HG02970 (cell line): ENCODE data around the gene UIMC1.

Experiments used
- ATAC-seq: cut with Tn5 transposase; IDR thresholded peaks from one replicate; pipeline ENCODE4 v1.9.1; 2021; ENCODE audit warnings: mild to moderate bottlenecking, moderate library complexity, moderate number of reproducible peaks; ENCODE audit not compliant: unreplicated experiment, low FRiP score

Gene UIMC1

GRCh38 chr5:176888016-176888864, 118.3 kb downstream of the UIMC1 start:
- no peak for ATAC-seq

- no peak for ATAC-seq
Measured at GRCh38 chr5:176887252-176887849, 119.2 kb downstream of the UIMC1 start.

- no peak for ATAC-seq
Measured at GRCh38 chr5:176886336-176887251, 120.0 kb downstream of the UIMC1 start.

GRCh38 chr5:176884571-176884890, 122.0 kb downstream of the UIMC1 start:
- ATAC-seq, result no peak

- no peak for ATAC-seq
Measured at GRCh38 chr5:176883700-176884570, 122.6 kb downstream of the UIMC1 start.

GRCh38 chr5:176882567-176882903, 124.0 kb downstream of the UIMC1 start:
- no peak for ATAC-seq

GRCh38 chr5:176881816-176882566, 124.6 kb downstream of the UIMC1 start:
- no peak for ATAC-seq

- no peak for ATAC-seq
Measured at GRCh38 chr5:176881021-176881749, 125.4 kb downstream of the UIMC1 start.

GRCh38 chr5:176880366-176881020, 126.1 kb downstream of the UIMC1 start:
- no peak for ATAC-seq

GRCh38 chr5:176879663-176880361, 126.8 kb downstream of the UIMC1 start:
- ATAC-seq, result no peak

- no peak for ATAC-seq
Measured at GRCh38 chr5:176878906-176879662, 127.5 kb downstream of the UIMC1 start.

GRCh38 chr5:176878463-176878862, 128.1 kb downstream of the UIMC1 start:
- no peak for ATAC-seq

- ATAC-seq, result no peak
Measured at GRCh38 chr5:176877793-176878331, 128.7 kb downstream of the UIMC1 start.

GRCh38 chr5:176876506-176877431, 129.8 kb downstream of the UIMC1 start:
- ATAC-seq, result no peak

GRCh38 chr5:176875783-176876505, 130.6 kb downstream of the UIMC1 start:
- ATAC-seq, result no peak
